Calu3 (cell line): Measurements from ENCODE around the gene APCDD1L. TPM values are rescaled to one million over a fixed set of nuclear protein-coding genes. Genes with fewer than 3 reads are reported as not detected.

ENCODE experiments used
- BruUV-seq: library from RNA; stranded (reverse); fragments of 400-500 nt; replicated peaks from 2 replicates; lab custom pipeline; 2021; lab: Mats Ljungman, UMichigan
- CTCF ChIA-PET: fragments of 300-600 bp; sonication (Branson Sonifier 250); formaldehyde crosslinking; loops from one replicate; lab custom pipeline; 2022; ENCODE audit warnings: antibody characterized with exemption; lab: Charles Lee
- DNase-seq: peaks from one replicate; pipeline ENCODE4 v3.0.0; 2022
- H3K27ac Mint-ChIP-seq: one replicate; pipeline ENCODE4 v1.8.0; 2022; ENCODE audit warnings: mixed read lengths; ENCODE audit not compliant: unreplicated experiment
- H3K27me3 Mint-ChIP-seq: one replicate; pipeline ENCODE4 v1.8.0; 2022; ENCODE audit warnings: mixed read lengths; ENCODE audit not compliant: unreplicated experiment
- H3K36me3 Mint-ChIP-seq: one replicate; pipeline ENCODE4 v1.8.0; 2022; ENCODE audit warnings: mild to moderate bottlenecking, moderate library complexity, mixed read lengths; ENCODE audit not compliant: insufficient read depth, unreplicated experiment
- H3K4me1 Mint-ChIP-seq: one replicate; pipeline ENCODE4 v1.8.0; 2022; ENCODE audit warnings: mild to moderate bottlenecking, low read depth, mixed read lengths; ENCODE audit not compliant: unreplicated experiment
- H3K4me3 Mint-ChIP-seq: one replicate; pipeline ENCODE4 v1.8.0; 2022; ENCODE audit warnings: mild to moderate bottlenecking, low read depth, moderate library complexity, mixed read lengths; ENCODE audit not compliant: unreplicated experiment
- H3K9me3 Mint-ChIP-seq: one replicate; pipeline ENCODE4 v1.8.0; 2022; ENCODE audit warnings: low read depth, mixed read lengths; ENCODE audit not compliant: unreplicated experiment
- CTCF ChIP-seq: fragments of 200-600 bp; IDR thresholded peaks from one replicate; pipeline ENCODE4 v1.8.0; 2022; ENCODE audit warnings: antibody characterized with exemption; ENCODE audit not compliant: unreplicated experiment
- intact Hi-C: fragments of 100-400 bp; cut with micrococcal nuclease; formaldehyde crosslinking; loops from one replicate; pipeline ENCODE4 v1.10.0; 2022; ENCODE audit not compliant: unreplicated experiment
- total RNA-seq: library from RNA; stranded (reverse); gene quantifications from 2 replicates; pipeline ENCODE4 v1.2.3, GENCODE V29; 2022

Gene APCDD1L
- total RNA-seq, 1 experiment from 2014 or later: not detected

GRCh38 chr20:58479726-58480440, 35.3 kb downstream of the APCDD1L start:
- H3K4me3 Mint-ChIP-seq: no peak overlapping the region
- peaks cover 50% of the 10 kb centered on the region for H3K27me3 Mint-ChIP-seq
- no peak overlapping the region for H3K27ac Mint-ChIP-seq
- intact Hi-C loops: loop anchor here (5.0 kb wide), 1 partner anchor 167 kb away; no protein-coding TSS in a partner anchor
- no peak for TF ChIP-seq CTCF
- no peak for DNase-seq
- H3K4me1 Mint-ChIP-seq: no peaks in the 10 kb centered on the region
- CTCF ChIA-PET: interaction anchor here (0.7 kb wide), 1 partner anchor 76 kb away, joined by 5 read pairs; no protein-coding TSS in a partner anchor
- H3K9me3 Mint-ChIP-seq: peaks cover 12% of the 10 kb centered on the region
- H3K36me3 Mint-ChIP-seq: no peaks in the 10 kb centered on the region
- no TSS peak for BruUV-seq

- Mint-ChIP-seq H3K27ac (no peak overlapping the region), H3K4me3 (no peak overlapping the region), H3K27me3 (peaks cover 40% of the 10 kb centered on the region), H3K9me3 (peaks cover 12% of the 10 kb centered on the region), H3K36me3 (no peaks in the 10 kb centered on the region), H3K4me1 (no peaks in the 10 kb centered on the region)
- TF ChIP-seq CTCF: no peak
- CTCF ChIA-PET: interaction anchor here (0.5 kb wide), 1 partner anchor 9 kb away, joined by 3 read pairs; no protein-coding TSS in a partner anchor
- no peak for DNase-seq
- no TSS peak for BruUV-seq
- intact Hi-C loops: no loop called here
Observed at GRCh38 chr20:58478141-58478805, 36.9 kb downstream of the APCDD1L start.

- Mint-ChIP-seq H3K9me3 (peaks cover 12% of the 10 kb centered on the region), H3K27ac (no peak overlapping the region), H3K4me1 (no peaks in the 10 kb centered on the region), H3K4me3 (no peak overlapping the region), H3K36me3 (no peaks in the 10 kb centered on the region), H3K27me3 (peaks cover 39% of the 10 kb centered on the region)
- no TSS peak for BruUV-seq
- intact Hi-C loops: no loop called here
- TF ChIP-seq CTCF: no peak
- DNase-seq: no peak
- CTCF ChIA-PET: no interaction called here
Observed at GRCh38 chr20:58475466-58475865, 39.7 kb downstream of the APCDD1L start.

GRCh38 chr20:58473453-58474425, 41.5 kb downstream of the APCDD1L start:
- Mint-ChIP-seq H3K9me3 (peaks cover 12% of the 10 kb centered on the region), H3K4me3 (no peak overlapping the region), H3K27me3 (peaks cover 45% of the 10 kb centered on the region), H3K4me1 (no peaks in the 10 kb centered on the region), H3K27ac (no peak overlapping the region), H3K36me3 (no peaks in the 10 kb centered on the region)
- intact Hi-C loops: no loop called here
- CTCF ChIA-PET: no interaction called here
- BruUV-seq: no TSS peak
- DNase-seq: no peak
- no peak for TF ChIP-seq CTCF
